ENCODE measurements around the gene OSBPL5. TPM values are rescaled to one million over a fixed set of nuclear protein-coding genes. Genes with fewer than 3 reads are reported as not detected.

OSBPL5 gene
- polyA plus RNA-seq, 2 of the 4 experiments (the other 2 are of a cell fraction), result 1.6 to 4.6 TPM

DNA sequence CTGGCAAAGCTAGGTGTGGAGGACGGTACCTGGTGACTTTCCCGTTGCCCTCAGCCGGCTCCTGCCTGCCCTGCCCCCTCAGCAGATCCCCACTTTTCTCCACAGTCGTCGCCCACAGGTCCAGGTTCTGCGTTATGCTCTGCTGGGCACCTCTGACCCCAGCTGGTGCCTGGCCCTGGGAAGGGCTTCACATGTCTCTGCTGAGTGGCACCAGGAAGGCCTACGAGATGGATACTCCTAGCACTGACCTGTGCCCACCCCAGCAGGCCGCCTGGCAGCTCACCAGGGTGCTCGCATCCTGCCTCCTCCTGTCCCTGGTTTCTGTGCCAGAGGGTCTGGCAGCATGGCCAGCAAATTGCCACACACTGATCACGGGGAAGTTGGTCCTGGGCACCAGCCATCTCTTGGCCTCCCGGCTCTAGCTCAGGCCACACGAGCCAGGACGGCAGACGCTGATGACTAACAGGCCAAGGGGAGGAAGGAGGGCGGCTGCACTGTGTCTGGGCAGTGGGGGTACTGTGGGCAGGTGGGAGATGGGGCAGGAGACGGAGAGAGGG is 121.7 kb downstream of the OSBPL5 start:
- Histone ChIP-seq H3K4me2 (no peak overlapping the region), H3K4me1 (no peaks in the 10 kb centered on the region; the same call in 2 of the 3 replicates), H3K9me3 (no peaks in the 10 kb centered on the region), H3K4me3 (no peak overlapping the region), H3K27ac (no peak overlapping the region)
- TF ChIP-seq HMGXB4 (CRISPR knock-in tag; IDR thresholded peaks at IDR 0.05; ENCODE audit: borderline replicate concordance), result no peak
- no peak for TF ChIP-seq ZNF302 (CRISPR knock-in tag; IDR thresholded peaks at IDR 0.05)
- no peak for TF ChIP-seq CHD2 (IDR thresholded peaks at IDR 0.05; ENCODE audit: low read length, partially characterized antibody)
- TF ChIP-seq NFE2L2 (conservative IDR thresholded peaks at IDR 0.05; ENCODE audit: low read length), result no peak
- no peak for TF ChIP-seq SMC3 (IDR thresholded peaks at IDR 0.05)
- TF ChIP-seq HDAC2 (IDR thresholded peaks at IDR 0.05), result no peak
- TF ChIP-seq FOSL2 (IDR thresholded peaks at IDR 0.05), result no peak
- TF ChIP-seq FOSL2 (CRISPR knock-in tag; IDR thresholded peaks at IDR 0.05), result no peak
- TF ChIP-seq RCOR1 (IDR thresholded peaks at IDR 0.05; ENCODE audit: low read depth, low read length), result no peak
- TF ChIP-seq JUNB (IDR thresholded peaks at IDR 0.05), result no peak
- TF ChIP-seq, protein P1, sequence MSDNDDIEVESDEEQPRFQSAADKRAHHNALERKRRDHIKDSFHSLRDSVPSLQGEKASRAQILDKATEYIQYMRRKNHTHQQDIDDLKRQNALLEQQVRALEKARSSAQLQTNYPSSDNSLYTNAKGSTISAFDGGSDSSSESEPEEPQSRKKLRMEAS (IDR thresholded peaks at IDR 0.05), result no peak
- no peak for TF ChIP-seq HOXA7 (CRISPR knock-in tag; IDR thresholded peaks at IDR 0.05)
- TF ChIP-seq SREBF2 (IDR thresholded peaks at IDR 0.05), result no peak
- no peak for TF ChIP-seq HEYL (CRISPR knock-in tag; IDR thresholded peaks at IDR 0.05)
- no peak for TF ChIP-seq EHMT2 (IDR thresholded peaks at IDR 0.05; ENCODE audit: low read depth)
- 89% methylated on average over 16 of the region's 16 CpGs for WGBS (ENCODE audit: missing lambda C conversion rate)
- CTCF ChIA-PET, result interaction anchor here (1.2 to 1.8 kb wide), 4 partner anchors 29 to 48 kb away, joined by 3 to 9 read pairs (median 4); no protein-coding TSS in a partner anchor
- ATAC-seq, result no peak
- POLR2A ChIA-PET, result no interaction called here
- no peak for DNase-seq (ENCODE audit: low read depth in 1 of 2, low spot score in 1 of 2)
- no peak for FAIRE-seq

- H3K9me3 ChIP-seq, result no peaks in the 10 kb centered on the region
- no peak overlapping the region for H3K27ac ChIP-seq
- no peak for FAIRE-seq
- H3K4me2 ChIP-seq, result no peak overlapping the region
- TF ChIP-seq RAD21 (conservative IDR thresholded peaks at IDR 0.05 in 1 of 2, IDR thresholded peaks at IDR 0.05 in 1 of 2) (no peak), JUN (IDR thresholded peaks at IDR 0.05) (no peak), SMC3 (IDR thresholded peaks at IDR 0.05) (no peak), E2F6 (IDR thresholded peaks at IDR 0.05; ENCODE audit: borderline replicate concordance, low read depth) (no peak), HOXB5 (CRISPR knock-in tag; IDR thresholded peaks at IDR 0.05) (no peak), FOSL2 (IDR thresholded peaks at IDR 0.05) (no peak), FOSL2 (CRISPR knock-in tag; IDR thresholded peaks at IDR 0.05) (no peak), TFCP2L1 (CRISPR knock-in tag; IDR thresholded peaks at IDR 0.05) (no peak), CHD2 (IDR thresholded peaks at IDR 0.05; ENCODE audit: low read length, partially characterized antibody) (no peak), ESRRA (IDR thresholded peaks at IDR 0.05; ENCODE audit: borderline replicate concordance, low read length) (no peak), EP300 (IDR thresholded peaks at IDR 0.05) (no peak), ELK1 (IDR thresholded peaks at IDR 0.05; ENCODE audit: low read depth, low read length) (no peak), SREBF2 (IDR thresholded peaks at IDR 0.05) (no peak), POLR2A (IDR thresholded peaks at IDR 0.05; ENCODE audit: low read length) (no peak), MYC (IDR thresholded peaks at IDR 0.05; ENCODE audit: borderline replicate concordance, low read length) (no peak), USF2 (IDR thresholded peaks at IDR 0.05) (no peak)
- TF ChIP-seq, protein P2, sequence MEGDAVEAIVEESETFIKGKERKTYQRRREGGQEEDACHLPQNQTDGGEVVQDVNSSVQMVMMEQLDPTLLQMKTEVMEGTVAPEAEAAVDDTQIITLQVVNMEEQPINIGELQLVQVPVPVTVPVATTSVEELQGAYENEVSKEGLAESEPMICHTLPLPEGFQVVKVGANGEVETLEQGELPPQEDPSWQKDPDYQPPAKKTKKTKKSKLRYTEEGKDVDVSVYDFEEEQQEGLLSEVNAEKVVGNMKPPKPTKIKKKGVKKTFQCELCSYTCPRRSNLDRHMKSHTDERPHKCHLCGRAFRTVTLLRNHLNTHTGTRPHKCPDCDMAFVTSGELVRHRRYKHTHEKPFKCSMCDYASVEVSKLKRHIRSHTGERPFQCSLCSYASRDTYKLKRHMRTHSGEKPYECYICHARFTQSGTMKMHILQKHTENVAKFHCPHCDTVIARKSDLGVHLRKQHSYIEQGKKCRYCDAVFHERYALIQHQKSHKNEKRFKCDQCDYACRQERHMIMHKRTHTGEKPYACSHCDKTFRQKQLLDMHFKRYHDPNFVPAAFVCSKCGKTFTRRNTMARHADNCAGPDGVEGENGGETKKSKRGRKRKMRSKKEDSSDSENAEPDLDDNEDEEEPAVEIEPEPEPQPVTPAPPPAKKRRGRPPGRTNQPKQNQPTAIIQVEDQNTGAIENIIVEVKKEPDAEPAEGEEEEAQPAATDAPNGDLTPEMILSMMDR (IDR thresholded peaks at IDR 0.05), result no peak
- DNase-seq (ENCODE audit: low read depth in 1 of 2, low spot score in 1 of 2), result no peak
- H3K4me3 ChIP-seq, result no peak overlapping the region
- ATAC-seq, result no peak
- CTCF ChIA-PET, result interaction anchor here (1.2 to 1.8 kb wide), 4 partner anchors 28 to 49 kb away, joined by 3 to 9 read pairs (median 4); no protein-coding TSS in a partner anchor
- H3K4me1 ChIP-seq, result no peaks in the 10 kb centered on the region
- POLR2A ChIA-PET, result no interaction called here
- 86% methylated on average over 8 of the region's 11 CpGs for WGBS (ENCODE audit: missing lambda C conversion rate)
These were observed 122.4 kb downstream of the OSBPL5 start for GRCh38 chr11:3042496-3043314.
